Nephron progenitor cell (in vitro differentiated cells): ENCODE measurements around the gene TEAD3.

Experiments
- DNase-seq: peaks from one replicate; pipeline ENCODE4 v3.0.0; 2021
- H3K27ac Mint-ChIP-seq: 2 replicates; pipeline ENCODE4 v1.8.0; 2021; ENCODE audit warnings: mild to moderate bottlenecking, moderate library complexity, mixed read lengths
- H3K27me3 Mint-ChIP-seq: 2 replicates; pipeline ENCODE4 v1.8.0; 2021; ENCODE audit warnings: mild to moderate bottlenecking, low read depth, mixed read lengths; ENCODE audit not compliant: poor library complexity
- H3K36me3 Mint-ChIP-seq: 2 replicates; pipeline ENCODE4 v1.8.0; 2021; ENCODE audit warnings: low read depth, mixed read lengths
- H3K4me1 Mint-ChIP-seq: 2 replicates; pipeline ENCODE4 v1.8.0; 2021; ENCODE audit warnings: mixed read lengths
- H3K4me3 Mint-ChIP-seq: 2 replicates; pipeline ENCODE4 v1.8.0; 2021; ENCODE audit warnings: mild to moderate bottlenecking, moderate library complexity, mixed read lengths
- H3K9me3 Mint-ChIP-seq: 2 replicates; pipeline ENCODE4 v1.8.0; 2021; ENCODE audit warnings: mild to moderate bottlenecking, moderate library complexity, mixed read lengths
- TF ChIP-seq, protein P1 (sequence below): fragments of 200-600 bp; sonication (generic); IDR thresholded peaks from 2 replicates; pipeline ENCODE4 v1.5.0; 2021; ENCODE audit warnings: antibody characterized with exemption

TEAD3 gene

GRCh38 chr6:35477028-35477427 is 19.9 kb downstream of the TEAD3 start:
- Mint-ChIP-seq H3K9me3 (no peaks in the 10 kb centered on the region), H3K4me3 (no peak overlapping the region), H3K36me3 (peaks cover 35% of the 10 kb centered on the region), H3K27me3 (peaks cover 3% of the 10 kb centered on the region), H3K4me1 (peaks cover 42% of the 10 kb centered on the region), H3K27ac (no peak overlapping the region)
- TF ChIP-seq, protein P1, sequence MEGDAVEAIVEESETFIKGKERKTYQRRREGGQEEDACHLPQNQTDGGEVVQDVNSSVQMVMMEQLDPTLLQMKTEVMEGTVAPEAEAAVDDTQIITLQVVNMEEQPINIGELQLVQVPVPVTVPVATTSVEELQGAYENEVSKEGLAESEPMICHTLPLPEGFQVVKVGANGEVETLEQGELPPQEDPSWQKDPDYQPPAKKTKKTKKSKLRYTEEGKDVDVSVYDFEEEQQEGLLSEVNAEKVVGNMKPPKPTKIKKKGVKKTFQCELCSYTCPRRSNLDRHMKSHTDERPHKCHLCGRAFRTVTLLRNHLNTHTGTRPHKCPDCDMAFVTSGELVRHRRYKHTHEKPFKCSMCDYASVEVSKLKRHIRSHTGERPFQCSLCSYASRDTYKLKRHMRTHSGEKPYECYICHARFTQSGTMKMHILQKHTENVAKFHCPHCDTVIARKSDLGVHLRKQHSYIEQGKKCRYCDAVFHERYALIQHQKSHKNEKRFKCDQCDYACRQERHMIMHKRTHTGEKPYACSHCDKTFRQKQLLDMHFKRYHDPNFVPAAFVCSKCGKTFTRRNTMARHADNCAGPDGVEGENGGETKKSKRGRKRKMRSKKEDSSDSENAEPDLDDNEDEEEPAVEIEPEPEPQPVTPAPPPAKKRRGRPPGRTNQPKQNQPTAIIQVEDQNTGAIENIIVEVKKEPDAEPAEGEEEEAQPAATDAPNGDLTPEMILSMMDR, result no peak
- DNase-seq, result no peak

DNA sequence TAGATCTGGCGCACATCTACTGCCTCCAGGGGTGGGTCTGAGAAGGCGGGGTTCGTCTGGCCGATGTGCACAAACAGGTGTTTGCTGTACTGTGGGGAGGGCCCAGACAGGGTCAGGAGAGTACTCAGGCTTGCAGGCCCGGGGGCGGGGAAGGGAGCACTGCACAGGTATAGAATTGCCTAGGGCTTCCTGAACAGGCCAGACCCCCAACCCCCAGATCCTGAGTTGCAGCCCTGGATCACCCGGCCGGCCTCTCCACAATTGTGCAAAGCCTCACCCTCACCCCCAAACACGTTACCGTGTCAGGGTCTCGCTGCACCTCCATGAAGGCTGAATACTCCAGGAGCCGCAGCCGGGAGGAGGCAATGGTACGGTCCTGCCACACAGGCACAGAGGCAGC is 20.9 kb downstream of the TEAD3 start:
- no peak for DNase-seq
- H3K4me3 Mint-ChIP-seq, result no peak overlapping the region
- no peaks in the 10 kb centered on the region for H3K9me3 Mint-ChIP-seq
- TF ChIP-seq, protein P1, result no peak
- peaks cover 43% of the 10 kb centered on the region for H3K36me3 Mint-ChIP-seq
- H3K27ac Mint-ChIP-seq, result peak overlapping the region; percentile 86
- H3K27me3 Mint-ChIP-seq, result peaks cover 3% of the 10 kb centered on the region
- peaks cover 43% of the 10 kb centered on the region for H3K4me1 Mint-ChIP-seq

- peaks cover 43% of the 10 kb centered on the region for H3K4me1 Mint-ChIP-seq
- peaks cover 48% of the 10 kb centered on the region for H3K36me3 Mint-ChIP-seq
- peaks cover 3% of the 10 kb centered on the region for H3K27me3 Mint-ChIP-seq
- H3K4me3 Mint-ChIP-seq, result no peak overlapping the region
- DNase-seq, result no peak
- TF ChIP-seq, protein P1, result no peak
- peak overlapping the region; percentile 86 for H3K27ac Mint-ChIP-seq
- H3K9me3 Mint-ChIP-seq, result no peaks in the 10 kb centered on the region
These were observed 21.3 kb downstream of the TEAD3 start for GRCh38 chr6:35475573-35475972.

- peaks cover 3% of the 10 kb centered on the region for H3K27me3 Mint-ChIP-seq
- TF ChIP-seq, protein P1, result no peak
- peaks cover 53% of the 10 kb centered on the region for H3K36me3 Mint-ChIP-seq
- no peaks in the 10 kb centered on the region for H3K9me3 Mint-ChIP-seq
- H3K27ac Mint-ChIP-seq, result peak overlapping the region; percentile 17
- DNase-seq, result no peak
- peaks cover 45% of the 10 kb centered on the region for H3K4me1 Mint-ChIP-seq
- H3K4me3 Mint-ChIP-seq, result no peak overlapping the region
These were observed 21.8 kb downstream of the TEAD3 start for GRCh38 chr6:35474942-35475570.

- Mint-ChIP-seq H3K9me3 (no peaks in the 10 kb centered on the region), H3K4me1 (peaks cover 45% of the 10 kb centered on the region), H3K27me3 (peaks cover 3% of the 10 kb centered on the region), H3K4me3 (no peak overlapping the region), H3K36me3 (peaks cover 60% of the 10 kb centered on the region), H3K27ac (peak overlapping the region; percentile 80)
- no peak for DNase-seq
- TF ChIP-seq, protein P1, result no peak
These were observed 22.5 kb downstream of the TEAD3 start for GRCh38 chr6:35474131-35474941.

- TF ChIP-seq, protein P1, result no peak
- Mint-ChIP-seq H3K27ac (peak overlapping the region; percentile 80), H3K27me3 (peaks cover 3% of the 10 kb centered on the region), H3K4me3 (no peak overlapping the region), H3K4me1 (peaks cover 47% of the 10 kb centered on the region), H3K36me3 (peaks cover 62% of the 10 kb centered on the region), H3K9me3 (no peaks in the 10 kb centered on the region)
- no peak for DNase-seq
These were observed 23.1 kb downstream of the TEAD3 start for GRCh38 chr6:35473850-35474130.
